ENCODE measurements around the gene OVCH2.

OVCH2 gene

GRCh38 chr11:7656704-7657103 lies 49.6 kb downstream of the OVCH2 start:
- Histone ChIP-seq H3K4me3 (ENCODE audit: low read depth in 1 of 2, low read length in 2 of 2) (no peak overlapping the region), H3K9me3 (ENCODE audit: insufficient read depth, low read length, severe bottlenecking) (no peaks in the 10 kb centered on the region), H3K27ac (ENCODE audit: low read length) (no peak overlapping the region), H3K79me2 (ENCODE audit: insufficient read depth, low read length) (no peaks in the 10 kb centered on the region), H3K9ac (ENCODE audit: low read depth, low read length) (no peak overlapping the region), H3K4me1 (ENCODE audit: insufficient read depth, low read length) (no peaks in the 10 kb centered on the region), H3K27me3 (ENCODE audit: insufficient read depth, low read length, poor library complexity) (no peaks in the 10 kb centered on the region), H3K36me3 (ENCODE audit: insufficient read depth, low read length) (no peaks in the 10 kb centered on the region), H4K20me1 (ENCODE audit: insufficient read depth, low read length) (no peaks in the 10 kb centered on the region; the same call in 1 of the 2 replicates), H2AFZ (ENCODE audit: low read depth, low read length) (no peak overlapping the region), H3K4me2 (ENCODE audit: insufficient read depth, low read length) (no peak overlapping the region)
- ATAC-seq (ENCODE audit: insufficient read depth, low read depth) (no peak), DNase-seq (no peak)
- TF ChIP-seq, protein P1, sequence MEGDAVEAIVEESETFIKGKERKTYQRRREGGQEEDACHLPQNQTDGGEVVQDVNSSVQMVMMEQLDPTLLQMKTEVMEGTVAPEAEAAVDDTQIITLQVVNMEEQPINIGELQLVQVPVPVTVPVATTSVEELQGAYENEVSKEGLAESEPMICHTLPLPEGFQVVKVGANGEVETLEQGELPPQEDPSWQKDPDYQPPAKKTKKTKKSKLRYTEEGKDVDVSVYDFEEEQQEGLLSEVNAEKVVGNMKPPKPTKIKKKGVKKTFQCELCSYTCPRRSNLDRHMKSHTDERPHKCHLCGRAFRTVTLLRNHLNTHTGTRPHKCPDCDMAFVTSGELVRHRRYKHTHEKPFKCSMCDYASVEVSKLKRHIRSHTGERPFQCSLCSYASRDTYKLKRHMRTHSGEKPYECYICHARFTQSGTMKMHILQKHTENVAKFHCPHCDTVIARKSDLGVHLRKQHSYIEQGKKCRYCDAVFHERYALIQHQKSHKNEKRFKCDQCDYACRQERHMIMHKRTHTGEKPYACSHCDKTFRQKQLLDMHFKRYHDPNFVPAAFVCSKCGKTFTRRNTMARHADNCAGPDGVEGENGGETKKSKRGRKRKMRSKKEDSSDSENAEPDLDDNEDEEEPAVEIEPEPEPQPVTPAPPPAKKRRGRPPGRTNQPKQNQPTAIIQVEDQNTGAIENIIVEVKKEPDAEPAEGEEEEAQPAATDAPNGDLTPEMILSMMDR (IDR thresholded peaks at IDR 0.05; ENCODE audit: borderline replicate concordance, extremely low read depth, low read length, poor library complexity, severe bottlenecking) = no peak
- TF ChIP-seq EZH2 (IDR thresholded peaks at IDR 0.05; ENCODE audit: borderline replicate concordance, low read depth, low read length, severe bottlenecking) = no peak

DNA sequence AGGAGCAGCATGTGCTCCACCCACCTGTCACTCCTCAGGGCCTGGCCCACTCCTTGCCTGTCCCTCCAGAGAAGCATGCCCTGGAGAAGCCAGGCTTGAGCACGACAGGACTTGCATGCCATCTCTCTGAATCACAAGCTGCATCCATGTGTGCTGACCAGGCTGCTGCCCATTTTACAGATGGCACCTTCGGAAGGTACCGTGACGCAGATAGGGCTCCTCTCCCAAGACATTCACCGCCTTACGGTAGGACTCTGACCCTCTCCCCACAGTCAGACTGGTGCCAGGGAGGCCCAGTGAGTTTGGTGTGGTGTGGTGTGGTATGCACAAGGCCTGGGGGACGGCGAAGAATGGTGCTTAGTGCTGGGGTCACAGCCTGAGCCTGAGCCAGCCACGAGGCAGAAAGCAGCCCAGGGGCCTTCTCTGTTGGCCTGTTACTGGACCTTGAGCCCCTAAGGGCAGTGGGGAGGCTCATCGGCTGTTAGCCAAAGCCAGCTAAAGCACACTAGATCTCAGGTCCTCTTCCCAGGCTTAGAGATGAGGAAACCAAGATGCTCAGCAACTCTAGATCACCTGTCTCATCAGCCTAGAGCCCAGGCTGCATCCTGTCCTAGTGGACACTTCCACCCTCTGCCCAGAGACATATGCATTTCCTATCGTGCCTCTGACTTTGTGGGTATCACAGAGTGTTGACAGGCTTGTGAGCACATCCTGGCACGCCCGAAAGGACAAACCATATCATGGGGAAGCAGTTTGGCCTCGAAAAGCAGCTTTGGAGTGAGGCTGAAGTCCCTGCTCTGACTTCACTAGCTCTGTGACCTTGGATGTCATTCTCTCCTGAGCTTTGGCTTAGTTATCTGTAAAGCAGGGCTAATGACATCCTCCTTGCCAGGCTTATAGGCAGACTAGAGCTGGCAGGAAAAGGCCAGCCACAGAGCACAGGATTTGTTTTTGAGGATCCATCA lies 50.7 kb downstream of the OVCH2 start:
- H3K9ac ChIP-seq (ENCODE audit: low read depth, low read length) = no peak overlapping the region
- H2AFZ ChIP-seq (ENCODE audit: low read depth, low read length) = no peak overlapping the region
- TF ChIP-seq, protein P1 (IDR thresholded peaks at IDR 0.05; ENCODE audit: borderline replicate concordance, extremely low read depth, low read length, poor library complexity, severe bottlenecking) = no peak
- no peak overlapping the region for H3K4me3 ChIP-seq (ENCODE audit: low read depth in 1 of 2, low read length in 2 of 2)
- no peak overlapping the region for H3K27ac ChIP-seq (ENCODE audit: low read length)
- H3K4me1 ChIP-seq (ENCODE audit: insufficient read depth, low read length) = no peaks in the 10 kb centered on the region
- H3K36me3 ChIP-seq (ENCODE audit: insufficient read depth, low read length) = no peaks in the 10 kb centered on the region
- no peak for ATAC-seq (ENCODE audit: insufficient read depth, low read depth)
- DNase-seq = no peak
- no peaks in the 10 kb centered on the region for H3K27me3 ChIP-seq (ENCODE audit: insufficient read depth, low read length, poor library complexity)
- H3K9me3 ChIP-seq (ENCODE audit: insufficient read depth, low read length, severe bottlenecking) = no peaks in the 10 kb centered on the region
- H3K79me2 ChIP-seq (ENCODE audit: insufficient read depth, low read length) = no peaks in the 10 kb centered on the region
- H3K4me2 ChIP-seq (ENCODE audit: insufficient read depth, low read length) = no peak overlapping the region
- no peaks in the 10 kb centered on the region; the same call in 1 of the 2 replicates for H4K20me1 ChIP-seq (ENCODE audit: insufficient read depth, low read length)

DNA sequence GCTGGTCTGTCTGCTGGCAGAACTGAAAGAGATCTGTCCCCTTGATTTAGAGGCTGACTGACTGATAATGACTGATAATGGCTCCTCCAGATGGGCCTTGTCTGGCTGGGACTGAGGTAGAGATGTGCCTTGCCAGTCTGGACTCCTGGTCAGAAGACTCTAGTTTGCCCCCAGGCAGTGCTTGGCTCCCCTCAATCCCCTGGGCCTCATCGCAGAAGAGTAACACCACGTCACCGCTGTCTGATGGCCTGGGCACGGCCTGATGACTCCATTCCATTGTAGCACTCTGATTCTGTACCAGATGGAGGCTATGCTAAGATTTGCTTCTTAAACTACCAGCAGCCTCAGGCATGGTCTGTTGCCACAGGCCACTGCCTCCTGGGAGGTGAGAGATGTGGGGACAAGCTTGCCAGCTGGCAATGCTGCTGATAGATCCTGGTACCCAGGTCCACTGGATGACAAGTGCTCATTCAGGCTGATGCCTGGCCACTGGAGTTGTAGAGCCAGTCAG lies 52.0 kb downstream of the OVCH2 start:
- Histone ChIP-seq H2AFZ (ENCODE audit: low read depth, low read length) (no peak overlapping the region), H3K4me2 (ENCODE audit: insufficient read depth, low read length) (no peak overlapping the region), H3K27me3 (ENCODE audit: insufficient read depth, low read length, poor library complexity) (no peaks in the 10 kb centered on the region), H3K4me1 (ENCODE audit: insufficient read depth, low read length) (no peaks in the 10 kb centered on the region), H3K79me2 (ENCODE audit: insufficient read depth, low read length) (no peaks in the 10 kb centered on the region), H3K4me3 (ENCODE audit: low read depth in 1 of 2, low read length in 2 of 2) (no peak overlapping the region), H4K20me1 (ENCODE audit: insufficient read depth, low read length) (no peaks in the 10 kb centered on the region; the same call in 1 of the 2 replicates), H3K9me3 (ENCODE audit: insufficient read depth, low read length, severe bottlenecking) (no peaks in the 10 kb centered on the region), H3K9ac (ENCODE audit: low read depth, low read length) (no peak overlapping the region), H3K36me3 (ENCODE audit: insufficient read depth, low read length) (no peaks in the 10 kb centered on the region), H3K27ac (ENCODE audit: low read length) (no peak overlapping the region)
- ATAC-seq (ENCODE audit: insufficient read depth, low read depth) = no peak
- DNase-seq = no peak
- no peak for TF ChIP-seq EZH2 (IDR thresholded peaks at IDR 0.05; ENCODE audit: borderline replicate concordance, low read depth, low read length, severe bottlenecking)
- TF ChIP-seq, protein P1 (IDR thresholded peaks at IDR 0.05; ENCODE audit: borderline replicate concordance, extremely low read depth, low read length, poor library complexity, severe bottlenecking) = no peak

Data from DND-41 (cell line).